ENCODE results near the gene UBR1. TPM values are rescaled to one million over a fixed set of nuclear protein-coding genes. Genes with fewer than 3 reads are reported as not detected.

Gene UBR1
- polyA plus RNA-seq, 1 donor from 2014 or later, result 33.5 TPM

- H3K27ac ChIP-seq (ENCODE audit: low read length), result no peak overlapping the region
- H4K20me1 ChIP-seq (ENCODE audit: insufficient read depth), result no peaks in the 10 kb centered on the region
- no peak overlapping the region for H3K4me2 ChIP-seq (ENCODE audit: low read length)
- no peaks in the 10 kb centered on the region for H3K9me2 ChIP-seq (ENCODE audit: insufficient read depth, low read length)
- H3F3A ChIP-seq (ENCODE audit: insufficient read depth, low read length, poor library complexity, severe bottlenecking), result no peaks in the 10 kb centered on the region
- no peak overlapping the region for H3K4me3 ChIP-seq (ENCODE audit: low read length)
- H3K27me3 ChIP-seq (ENCODE audit: insufficient read depth, low read depth, low read length), result no peaks in the 10 kb centered on the region
- H3K36me3 ChIP-seq (ENCODE audit: insufficient read depth, low read length), result no peaks in the 10 kb centered on the region
- no peak overlapping the region for H3K9ac ChIP-seq (ENCODE audit: low read length)
- TF ChIP-seq MXI1 (conservative IDR thresholded peaks at IDR 0.05; ENCODE audit: poor library complexity, severe bottlenecking) (no peak), SMC3 (conservative IDR thresholded peaks at IDR 0.05; ENCODE audit: poor library complexity) (no peak), TAF1 (IDR thresholded peaks at IDR 0.05; ENCODE audit: low read depth) (no peak), EZH2 (IDR thresholded peaks at IDR 0.05; ENCODE audit: borderline replicate concordance, insufficient read depth, low read length, poor library complexity, severe bottlenecking) (no peak), CTCF (IDR thresholded peaks at IDR 0.05; ENCODE audit: poor library complexity, severe bottlenecking) (no peak), RAD21 (conservative IDR thresholded peaks at IDR 0.05) (no peak), REST (IDR thresholded peaks at IDR 0.05; ENCODE audit: borderline replicate concordance) (no peak), EP300 (conservative IDR thresholded peaks at IDR 0.05; ENCODE audit: poor library complexity, severe bottlenecking) (no peak), POLR2AphosphoS5 (IDR thresholded peaks at IDR 0.05) (no peak)
- H2AFZ ChIP-seq (ENCODE audit: low read depth, low read length), result no peak overlapping the region
- H3K9me3 ChIP-seq (ENCODE audit: low read length), result no peaks in the 10 kb centered on the region
- H3K79me2 ChIP-seq (replicated peaks; ENCODE audit: insufficient read depth, low read length), result peaks cover 21% of the 10 kb centered on the region
Measured at GRCh38 chr15:43095708-43096347, 10.0 kb downstream of the UBR1 start.

- H3K27ac ChIP-seq (ENCODE audit: low read length), result no peak overlapping the region
- no peak overlapping the region for H3K4me2 ChIP-seq (ENCODE audit: low read length)
- H3K9me2 ChIP-seq (ENCODE audit: insufficient read depth, low read length), result no peaks in the 10 kb centered on the region
- no peaks in the 10 kb centered on the region for H4K20me1 ChIP-seq (ENCODE audit: insufficient read depth)
- TF ChIP-seq MXI1 (conservative IDR thresholded peaks at IDR 0.05; ENCODE audit: poor library complexity, severe bottlenecking) (no peak), POLR2AphosphoS5 (IDR thresholded peaks at IDR 0.05) (no peak), REST (IDR thresholded peaks at IDR 0.05; ENCODE audit: borderline replicate concordance) (no peak), TAF1 (IDR thresholded peaks at IDR 0.05; ENCODE audit: low read depth) (no peak), RAD21 (conservative IDR thresholded peaks at IDR 0.05) (no peak), EP300 (conservative IDR thresholded peaks at IDR 0.05; ENCODE audit: poor library complexity, severe bottlenecking) (no peak), CTCF (IDR thresholded peaks at IDR 0.05; ENCODE audit: poor library complexity, severe bottlenecking) (no peak), EZH2 (IDR thresholded peaks at IDR 0.05; ENCODE audit: borderline replicate concordance, insufficient read depth, low read length, poor library complexity, severe bottlenecking) (no peak), SMC3 (conservative IDR thresholded peaks at IDR 0.05; ENCODE audit: poor library complexity) (no peak)
- no peak overlapping the region for H3K4me3 ChIP-seq (ENCODE audit: low read length)
- H3K36me3 ChIP-seq (ENCODE audit: insufficient read depth, low read length), result no peaks in the 10 kb centered on the region
- H3K27me3 ChIP-seq (ENCODE audit: insufficient read depth, low read depth, low read length), result no peaks in the 10 kb centered on the region
- no peaks in the 10 kb centered on the region for H3F3A ChIP-seq (ENCODE audit: insufficient read depth, low read length, poor library complexity, severe bottlenecking)
- peaks cover 23% of the 10 kb centered on the region for H3K79me2 ChIP-seq (replicated peaks; ENCODE audit: insufficient read depth, low read length)
- H3K9ac ChIP-seq (ENCODE audit: low read length), result no peak overlapping the region
- H2AFZ ChIP-seq (ENCODE audit: low read depth, low read length), result no peak overlapping the region
- no peaks in the 10 kb centered on the region for H3K9me3 ChIP-seq (ENCODE audit: low read length)
Measured at GRCh38 chr15:43095243-43095642, 10.6 kb downstream of the UBR1 start.
